Astrocyte of the spinal cord (primary cell): ENCODE results near the gene APBA3.

Experiments
- DNase-seq: peaks from one replicate; pipeline ENCODE4 v3.0.0; 2011; ENCODE audit warnings: low read depth, low spot score
- H3K4me3 ChIP-seq: 2 replicates; pipeline ENCODE4 v1.5.1; 2011; ENCODE audit warnings: low read depth, mild to moderate bottlenecking, low read length, moderate library complexity
- in situ Hi-C: cut with HindIII; loops from 2 replicates; pipeline ENCODE4 v1.10.0; 2017; ENCODE audit warnings: low sequenced_read_pairs
- TF ChIP-seq, protein P1 (sequence below): IDR thresholded peaks from 2 replicates; pipeline ENCODE4 v1.5.1; 2012; ENCODE audit warnings: low read depth, mild to moderate bottlenecking, low read length, inconsistent platforms

APBA3 gene

GRCh38 chr19:3708207-3708931 lies 53.1 kb downstream of the APBA3 start, which contains the start of gene TJP3:
Gene TJP3 (plus strand): TSS chr19:3708384. CDS start chr19:3728433, 20,049 bp downstream.
- TF ChIP-seq, protein P1, sequence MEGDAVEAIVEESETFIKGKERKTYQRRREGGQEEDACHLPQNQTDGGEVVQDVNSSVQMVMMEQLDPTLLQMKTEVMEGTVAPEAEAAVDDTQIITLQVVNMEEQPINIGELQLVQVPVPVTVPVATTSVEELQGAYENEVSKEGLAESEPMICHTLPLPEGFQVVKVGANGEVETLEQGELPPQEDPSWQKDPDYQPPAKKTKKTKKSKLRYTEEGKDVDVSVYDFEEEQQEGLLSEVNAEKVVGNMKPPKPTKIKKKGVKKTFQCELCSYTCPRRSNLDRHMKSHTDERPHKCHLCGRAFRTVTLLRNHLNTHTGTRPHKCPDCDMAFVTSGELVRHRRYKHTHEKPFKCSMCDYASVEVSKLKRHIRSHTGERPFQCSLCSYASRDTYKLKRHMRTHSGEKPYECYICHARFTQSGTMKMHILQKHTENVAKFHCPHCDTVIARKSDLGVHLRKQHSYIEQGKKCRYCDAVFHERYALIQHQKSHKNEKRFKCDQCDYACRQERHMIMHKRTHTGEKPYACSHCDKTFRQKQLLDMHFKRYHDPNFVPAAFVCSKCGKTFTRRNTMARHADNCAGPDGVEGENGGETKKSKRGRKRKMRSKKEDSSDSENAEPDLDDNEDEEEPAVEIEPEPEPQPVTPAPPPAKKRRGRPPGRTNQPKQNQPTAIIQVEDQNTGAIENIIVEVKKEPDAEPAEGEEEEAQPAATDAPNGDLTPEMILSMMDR = no peak
- no peak for DNase-seq
- in situ Hi-C loops = no loop called here
- no peak within 1 kb of the TSS for H3K4me3 ChIP-seq

GRCh38 chr19:3707868-3708206 lies 53.7 kb downstream of the APBA3 start:
- no peak for DNase-seq
- in situ Hi-C loops = no loop called here
- TF ChIP-seq, protein P1 = no peak
- no peak overlapping the region for H3K4me3 ChIP-seq

- in situ Hi-C loops = no loop called here
- DNase-seq = no peak
- H3K4me3 ChIP-seq = no peak overlapping the region
- TF ChIP-seq, protein P1 = no peak
These were observed 60.3 kb downstream of the APBA3 start for GRCh38 chr19:3701200-3701599.
